Measurements from ENCODE around the gene ASAP3. TPM values are rescaled to one million over a fixed set of nuclear protein-coding genes. Genes with fewer than 3 reads are reported as not detected.
A peak's percentile ranks its signal among the peaks of the same experiment; 100 is the strongest.

ASAP3 gene
- total and polyA plus RNA-seq, 2 donors (not counting 3 experiments of a cell fraction or from before 2014, with no cell fraction given): 12.5 to 14.2 TPM

DNA sequence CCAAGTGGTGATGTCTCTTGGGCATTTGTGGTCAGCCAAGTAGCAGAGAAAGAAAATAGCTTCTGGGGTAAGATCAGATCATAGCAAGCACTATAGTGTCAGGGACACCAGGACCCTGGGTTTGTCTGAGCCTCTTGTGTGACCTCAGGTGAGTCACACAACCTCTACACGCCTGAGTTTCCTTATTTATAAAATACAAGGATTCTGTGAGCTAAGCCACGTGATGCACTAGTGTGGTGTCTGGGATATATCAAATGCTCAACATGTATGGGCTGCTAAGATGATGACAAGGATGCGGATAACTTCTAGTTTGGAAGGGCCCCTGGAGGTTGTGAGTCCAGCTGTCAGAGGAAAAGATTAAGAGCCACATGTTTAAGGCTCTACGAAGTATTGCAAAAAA, 89.8 kb downstream of the ASAP3 start:
- no peaks in the 10 kb centered on the region for H3K9me3 ChIP-seq (replicated peaks; ENCODE audit: control insufficient read depth, insufficient read depth, low read length)

More for the DNA sequence above, 89.8 kb downstream of the ASAP3 start:
- dilution Hi-C loops (cut with MboI; ENCODE audit: extremely low pct_ligation_motif_present, low sequenced_read_pairs) (no loop called here), intact Hi-C loops (cut with micrococcal nuclease) (loop anchor here (1.0 kb wide), 1 partner anchor 10 kb away; no protein-coding TSS in a partner anchor)
- POLR2A ChIA-PET: interaction anchor here (0.9 to 1.4 kb wide), 2 partner anchors 9 to 50 kb away, joined by 4 to 5 read pairs; partner anchors contain the start of gene HNRNPR
- CTCF ChIA-PET: interaction anchor here (0.8 to 2.4 kb wide), 7 partner anchors 9 to 103 kb away, joined by 3 to 30 read pairs (median 4); partner anchors contain the start of genes HNRNPR and ZNF436
- Histone ChIP-seq H3K27me3 (ENCODE audit: control insufficient read depth in 2 of 2, insufficient read depth in 2 of 2, low read length in 2 of 2) (no peaks in the 10 kb centered on the region), H4K20me1 (replicated peaks; ENCODE audit: control insufficient read depth, extremely low read depth, insufficient read depth, low read length) (no peaks in the 10 kb centered on the region), H3K4me3 (replicated peaks in 1 of 3; ENCODE audit: insufficient read depth in 1 of 3, low read depth in 1 of 3, low read length in 3 of 3) (no peak overlapping the region), H3K4me1 (ENCODE audit: control insufficient read depth, extremely low read depth, insufficient read depth, low read length) (peaks cover 15% of the 10 kb centered on the region), H3K27ac (ENCODE audit: insufficient read depth, low read depth, low read length) (no peak overlapping the region), H3K9ac (replicated peaks; ENCODE audit: extremely low read depth, insufficient read depth, low read length) (no peak overlapping the region), H2AFZ (ENCODE audit: low read depth, low read length) (no peak overlapping the region), H3K4me2 (ENCODE audit: insufficient read depth, low read length) (no peak overlapping the region), H3K36me3 (ENCODE audit: control insufficient read depth in 2 of 2, extremely low read depth in 1 of 2, insufficient read depth in 2 of 2, low read length in 2 of 2) (no peaks in the 10 kb centered on the region), H3K9me1 (replicated peaks; ENCODE audit: control insufficient read depth, extremely low read depth, insufficient read depth, low read length) (no peaks in the 10 kb centered on the region), H3K79me2 (ENCODE audit: control insufficient read depth, insufficient read depth, low read length) (no peaks in the 10 kb centered on the region)
- BruUV-seq (replicated peaks): no TSS peak
- FAIRE-seq (peak; percentile 63), DNase-seq (ENCODE audit: low read depth, low spot score) (peak; percentile 25)
- TF ChIP-seq POLR2AphosphoS5 (IDR thresholded peaks at IDR 0.05; ENCODE audit: insufficient read depth, low read depth, low read length) (no peak), MYC (IDR thresholded peaks at IDR 0.05; ENCODE audit: low read depth, low read length) (no peak), JUN (IDR thresholded peaks at IDR 0.05; ENCODE audit: borderline replicate concordance, insufficient read depth, insufficient read length, low read depth) (no peak), GATA2 (IDR thresholded peaks at IDR 0.05; ENCODE audit: insufficient read depth, insufficient read length, low read depth, low read length) (no peak), POLR2A (IDR thresholded peaks at IDR 0.05; ENCODE audit: low read depth, low read length) (no peak), EZH2 (IDR thresholded peaks at IDR 0.05; ENCODE audit: borderline replicate concordance, low read depth, low read length, severe bottlenecking) (no peak), FOS (IDR thresholded peaks at IDR 0.05; ENCODE audit: borderline replicate concordance, insufficient read depth, low read length) (no peak)
- TF ChIP-seq, protein P1, sequence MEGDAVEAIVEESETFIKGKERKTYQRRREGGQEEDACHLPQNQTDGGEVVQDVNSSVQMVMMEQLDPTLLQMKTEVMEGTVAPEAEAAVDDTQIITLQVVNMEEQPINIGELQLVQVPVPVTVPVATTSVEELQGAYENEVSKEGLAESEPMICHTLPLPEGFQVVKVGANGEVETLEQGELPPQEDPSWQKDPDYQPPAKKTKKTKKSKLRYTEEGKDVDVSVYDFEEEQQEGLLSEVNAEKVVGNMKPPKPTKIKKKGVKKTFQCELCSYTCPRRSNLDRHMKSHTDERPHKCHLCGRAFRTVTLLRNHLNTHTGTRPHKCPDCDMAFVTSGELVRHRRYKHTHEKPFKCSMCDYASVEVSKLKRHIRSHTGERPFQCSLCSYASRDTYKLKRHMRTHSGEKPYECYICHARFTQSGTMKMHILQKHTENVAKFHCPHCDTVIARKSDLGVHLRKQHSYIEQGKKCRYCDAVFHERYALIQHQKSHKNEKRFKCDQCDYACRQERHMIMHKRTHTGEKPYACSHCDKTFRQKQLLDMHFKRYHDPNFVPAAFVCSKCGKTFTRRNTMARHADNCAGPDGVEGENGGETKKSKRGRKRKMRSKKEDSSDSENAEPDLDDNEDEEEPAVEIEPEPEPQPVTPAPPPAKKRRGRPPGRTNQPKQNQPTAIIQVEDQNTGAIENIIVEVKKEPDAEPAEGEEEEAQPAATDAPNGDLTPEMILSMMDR (IDR thresholded peaks at IDR 0.05; ENCODE audit: extremely low read depth in 1 of 2, insufficient read depth in 1 of 2, low read depth in 1 of 2, low read length in 2 of 2): no peak
- TF ChIP-seq, protein P2, sequence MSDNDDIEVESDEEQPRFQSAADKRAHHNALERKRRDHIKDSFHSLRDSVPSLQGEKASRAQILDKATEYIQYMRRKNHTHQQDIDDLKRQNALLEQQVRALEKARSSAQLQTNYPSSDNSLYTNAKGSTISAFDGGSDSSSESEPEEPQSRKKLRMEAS (IDR thresholded peaks at IDR 0.05; ENCODE audit: insufficient read depth, insufficient read length): no peak

Data from endothelial cell of umbilical vein (primary cell).